ENCODE results near the gene PWP1. TPM values are rescaled to one million over a fixed set of nuclear protein-coding genes. Genes with fewer than 3 reads are reported as not detected.
"Not testable (repeated sequence)": the region's sequence is repeated elsewhere in the genome, so short reads cannot be mapped to it uniquely, and the experiment has no call there.

Gene PWP1
- total and polyA plus RNA-seq, 9 of the 15 experiments (the other 6 are each of a cell fraction or from before 2014, with no cell fraction given) = 61.6 to 401 (median 111) TPM

DNA sequence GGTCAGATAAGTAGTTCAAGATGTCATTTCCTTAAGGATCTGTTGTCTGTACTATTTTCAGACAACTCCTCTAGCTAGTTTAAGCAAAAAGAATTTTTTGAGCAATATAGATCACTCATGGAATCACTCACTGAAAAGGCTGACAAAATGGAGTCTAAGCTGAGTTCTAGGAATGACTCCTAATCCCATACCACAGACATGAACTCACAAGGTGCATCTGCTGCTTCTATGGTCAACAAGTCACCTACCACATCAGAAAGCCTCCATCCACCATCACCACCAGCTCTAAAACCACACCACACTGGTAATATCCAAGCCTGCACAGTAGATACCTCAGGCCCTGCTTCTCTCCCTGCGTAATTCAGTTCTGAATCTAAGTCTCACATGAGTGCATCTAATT is 33.0 kb downstream of the PWP1 start (continued):
- TF ChIP-seq, protein P1, sequence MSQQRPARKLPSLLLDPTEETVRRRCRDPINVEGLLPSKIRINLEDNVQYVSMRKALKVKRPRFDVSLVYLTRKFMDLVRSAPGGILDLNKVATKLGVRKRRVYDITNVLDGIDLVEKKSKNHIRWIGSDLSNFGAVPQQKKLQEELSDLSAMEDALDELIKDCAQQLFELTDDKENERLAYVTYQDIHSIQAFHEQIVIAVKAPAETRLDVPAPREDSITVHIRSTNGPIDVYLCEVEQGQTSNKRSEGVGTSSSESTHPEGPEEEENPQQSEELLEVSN (IDR thresholded peaks at IDR 0.05; ENCODE audit: borderline replicate concordance in 1 of 2, extremely low read depth in 1 of 2, insufficient read depth in 1 of 2, insufficient read length in 1 of 2, low read depth in 1 of 2, low read length in 1 of 2, poor library complexity in 1 of 2, severe bottlenecking in 1 of 2) = no peak
- no peak for TF ChIP-seq RFX7 (CRISPR knock-in tag; IDR thresholded peaks at IDR 0.05)
- no peak for TF ChIP-seq ZC3H8 (IDR thresholded peaks at IDR 0.05)

DNA sequence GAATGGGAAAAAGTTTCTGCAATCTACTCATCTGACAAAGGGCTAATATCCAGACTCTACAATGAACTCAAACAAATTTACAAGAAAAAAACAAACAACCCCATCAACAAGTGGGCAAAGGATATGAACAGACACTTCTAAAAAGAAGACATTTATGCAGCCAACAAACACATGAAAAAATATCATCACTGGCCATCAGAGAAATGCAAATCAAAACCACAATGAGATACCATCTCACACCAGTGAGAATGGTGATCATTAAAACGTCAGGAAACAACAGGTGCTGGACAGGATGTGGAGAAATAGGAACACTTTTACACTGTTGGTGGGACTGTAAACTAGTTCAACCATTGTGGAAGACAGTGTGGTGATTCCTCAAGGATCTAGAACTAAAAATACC is 41.7 kb downstream of the PWP1 start:
- 0% methylated on average over 1 of the region's 1 CpG for WGBS (ENCODE audit: insufficient coverage, low coverage, missing lambda C conversion rate)
- in situ Hi-C loops (cut with MboI); H3K27me3 ChIP-seq (ENCODE audit: control insufficient read depth in 2 of 2, insufficient read depth in 2 of 2, low read length in 2 of 2); H3K9me3 ChIP-seq (replicated peaks; ENCODE audit: control insufficient read depth, insufficient read depth, low read depth, low read length); H3K36me3 ChIP-seq (ENCODE audit: control insufficient read depth, insufficient read depth, low read length); CTCF ChIA-PET (ENCODE audit: low intra/inter-chr PET ratio); H4K20me1 ChIP-seq (replicated peaks; ENCODE audit: control insufficient read depth, insufficient read depth, low read length); H3K4me3 ChIP-seq; intact Hi-C loops (cut with micrococcal nuclease); BruUV-seq (replicated peaks); DNase-seq (ENCODE audit: extremely low read depth in 1 of 4, low spot score in 3 of 4); H2AFZ ChIP-seq (ENCODE audit: low read depth, low read length); H3K79me2 ChIP-seq (ENCODE audit: control insufficient read depth, insufficient read depth, low read length); ATAC-seq; H3K4me1 ChIP-seq (replicated peaks in 1 of 2; ENCODE audit: control insufficient read depth in 2 of 2, insufficient read depth in 2 of 2, low read length in 2 of 2); H3K4me2 ChIP-seq (ENCODE audit: insufficient read depth, low read length); H3K9me1 ChIP-seq (ENCODE audit: control insufficient read depth, insufficient read depth, low read length); POLR2A ChIA-PET; FAIRE-seq; H3K27ac ChIP-seq (ENCODE audit: extremely low read depth, low read depth, low read length); H3K9ac ChIP-seq (ENCODE audit: insufficient read depth in 1 of 2, low read depth in 2 of 2, low read length in 2 of 2): not testable (repeated sequence)

DNA sequence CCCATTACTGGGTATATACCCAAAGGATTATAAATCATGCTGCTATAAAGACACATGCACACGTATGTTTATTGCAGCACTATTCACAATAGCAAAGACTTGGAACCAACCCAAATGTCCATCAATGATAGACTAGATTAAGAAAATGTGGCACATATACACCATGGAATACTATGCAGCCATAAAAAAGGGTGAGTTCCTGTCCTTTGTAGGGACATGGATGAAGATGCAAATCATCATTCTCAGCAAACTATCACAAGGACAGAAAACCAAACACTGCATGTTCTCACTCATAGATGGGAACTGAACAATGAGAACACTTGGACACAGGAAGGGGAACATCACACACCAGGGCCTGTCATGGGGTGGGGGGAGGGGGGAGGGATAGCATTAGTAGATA is 42.1 kb downstream of the PWP1 start:
- FAIRE-seq; H3K27ac ChIP-seq (ENCODE audit: extremely low read depth, low read depth, low read length); CTCF ChIA-PET (ENCODE audit: low intra/inter-chr PET ratio); DNase-seq (ENCODE audit: extremely low read depth in 1 of 4, low spot score in 3 of 4); POLR2A ChIA-PET; H2AFZ ChIP-seq (ENCODE audit: low read depth, low read length); H3K36me3 ChIP-seq (ENCODE audit: control insufficient read depth, insufficient read depth, low read length); H3K4me2 ChIP-seq (ENCODE audit: insufficient read depth, low read length); in situ Hi-C loops (cut with MboI); BruUV-seq (replicated peaks); H3K9me1 ChIP-seq (ENCODE audit: control insufficient read depth, insufficient read depth, low read length); H3K79me2 ChIP-seq (ENCODE audit: control insufficient read depth, insufficient read depth, low read length); intact Hi-C loops (cut with micrococcal nuclease); H3K9me3 ChIP-seq (replicated peaks; ENCODE audit: control insufficient read depth, insufficient read depth, low read depth, low read length); H4K20me1 ChIP-seq (replicated peaks; ENCODE audit: control insufficient read depth, insufficient read depth, low read length); H3K4me3 ChIP-seq; H3K27me3 ChIP-seq (ENCODE audit: control insufficient read depth in 2 of 2, insufficient read depth in 2 of 2, low read length in 2 of 2); ATAC-seq; H3K4me1 ChIP-seq (replicated peaks in 1 of 2; ENCODE audit: control insufficient read depth in 2 of 2, insufficient read depth in 2 of 2, low read length in 2 of 2); H3K9ac ChIP-seq (ENCODE audit: insufficient read depth in 1 of 2, low read depth in 2 of 2, low read length in 2 of 2): not testable (repeated sequence)
- WGBS (ENCODE audit: insufficient coverage, low coverage, missing lambda C conversion rate) = no CpG with 5 or more reads among the region's 1 CpG
- TF ChIP-seq ZNF146 (CRISPR knock-in tag; IDR thresholded peaks at IDR 0.05; ENCODE audit: unreplicated experiment) = peak; percentile 47
